MM.1S (cell line): Measurements from ENCODE around the gene LPCAT3.
A peak's percentile ranks its signal among the peaks of the same experiment; 100 is the strongest.

Experiments
- DNase-seq: peaks from one replicate; pipeline ENCODE4 v3.0.0-alpha.2; 2015
- H2AFZ ChIP-seq: fragments of 300-600 bp; sonication (generic); 2 replicates; pipeline ENCODE4 v1.6.0; 2016; ENCODE audit warnings: antibody characterized with exemption, low read length
- H3F3A ChIP-seq: fragments of 300-600 bp; sonication (generic); 2 replicates; pipeline ENCODE4 v1.6.1; 2016; ENCODE audit warnings: mild to moderate bottlenecking, antibody characterized with exemption, low read length, moderate library complexity, mixed read lengths; ENCODE audit not compliant: insufficient read depth
- H3K27ac ChIP-seq: fragments of 300-600 bp; sonication (generic); 2 replicates; pipeline ENCODE4 v1.5.1; 2016; ENCODE audit warnings: mild to moderate bottlenecking, low read length
- H3K27me3 ChIP-seq: fragments of 300-600 bp; sonication (generic); replicated peaks from 2 replicates; pipeline ENCODE4 v1.6.0; 2016; ENCODE audit warnings: low read length; ENCODE audit not compliant: insufficient read depth
- H3K36me3 ChIP-seq: fragments of 300-600 bp; sonication (generic); replicated peaks from 2 replicates; pipeline ENCODE4 v1.6.1; 2016; ENCODE audit warnings: mild to moderate bottlenecking, low read length, mixed read lengths; ENCODE audit not compliant: insufficient read depth
- H3K4me1 ChIP-seq: fragments of 300-600 bp; sonication (generic); 2 replicates; pipeline ENCODE4 v1.6.1; 2016; ENCODE audit warnings: low read length, mixed read lengths
- H3K4me2 ChIP-seq: fragments of 300-600 bp; sonication (generic); 2 replicates; pipeline ENCODE4 v1.6.0; 2016; ENCODE audit warnings: low read depth, low read length
- H3K4me3 ChIP-seq: fragments of 300-600 bp; sonication (generic); 2 replicates; pipeline ENCODE4 v1.5.1; 2016; ENCODE audit warnings: low read length, mixed read lengths
- H3K79me2 ChIP-seq: fragments of 300-600 bp; sonication (generic); 2 replicates; pipeline ENCODE4 v1.6.1; 2016; ENCODE audit warnings: mixed run types, low read length, mixed read lengths
- H3K9ac ChIP-seq: fragments of 300-600 bp; sonication (generic); 2 replicates; pipeline ENCODE4 v1.6.1; 2016; ENCODE audit warnings: low read length, mixed read lengths
- H3K9me2 ChIP-seq: fragments of 300-600 bp; sonication (generic); replicated peaks from 2 replicates; pipeline ENCODE4 v1.6.1; 2016; ENCODE audit warnings: mild to moderate bottlenecking, low read length, mixed read lengths; ENCODE audit not compliant: insufficient read depth
- H3K9me3 ChIP-seq: fragments of 300-600 bp; sonication (generic); replicated peaks from 2 replicates; pipeline ENCODE4 v1.6.1; 2016; ENCODE audit warnings: mild to moderate bottlenecking, low read length, mixed read lengths; ENCODE audit not compliant: insufficient read depth
- H4K20me1 ChIP-seq: fragments of 300-600 bp; sonication (generic); 2 replicates; pipeline ENCODE4 v1.6.1; 2016; ENCODE audit warnings: mild to moderate bottlenecking, low read length, moderate library complexity, mixed read lengths; ENCODE audit not compliant: insufficient read depth
- EZH2 ChIP-seq: fragments of 300-600 bp; sonication (generic); optimal IDR thresholded peaks from 2 replicates; pipeline ENCODE3; 2017; ENCODE audit warnings: low read depth, mild to moderate bottlenecking, antibody characterized with exemption, low read length, mixed read lengths
- EZH2phosphoT487 ChIP-seq: fragments of 300-600 bp; sonication (generic); IDR thresholded peaks from 2 replicates; pipeline ENCODE4 v1.6.1; 2018; ENCODE audit warnings: antibody characterized with exemption, low read length
- TF ChIP-seq, protein P1 (sequence below): fragments of 300-600 bp; sonication (generic); IDR thresholded peaks from 2 replicates; pipeline ENCODE4 v1.5.1; 2016; ENCODE audit warnings: antibody characterized with exemption, low read length, mixed read lengths

The LPCAT3 gene

DNA sequence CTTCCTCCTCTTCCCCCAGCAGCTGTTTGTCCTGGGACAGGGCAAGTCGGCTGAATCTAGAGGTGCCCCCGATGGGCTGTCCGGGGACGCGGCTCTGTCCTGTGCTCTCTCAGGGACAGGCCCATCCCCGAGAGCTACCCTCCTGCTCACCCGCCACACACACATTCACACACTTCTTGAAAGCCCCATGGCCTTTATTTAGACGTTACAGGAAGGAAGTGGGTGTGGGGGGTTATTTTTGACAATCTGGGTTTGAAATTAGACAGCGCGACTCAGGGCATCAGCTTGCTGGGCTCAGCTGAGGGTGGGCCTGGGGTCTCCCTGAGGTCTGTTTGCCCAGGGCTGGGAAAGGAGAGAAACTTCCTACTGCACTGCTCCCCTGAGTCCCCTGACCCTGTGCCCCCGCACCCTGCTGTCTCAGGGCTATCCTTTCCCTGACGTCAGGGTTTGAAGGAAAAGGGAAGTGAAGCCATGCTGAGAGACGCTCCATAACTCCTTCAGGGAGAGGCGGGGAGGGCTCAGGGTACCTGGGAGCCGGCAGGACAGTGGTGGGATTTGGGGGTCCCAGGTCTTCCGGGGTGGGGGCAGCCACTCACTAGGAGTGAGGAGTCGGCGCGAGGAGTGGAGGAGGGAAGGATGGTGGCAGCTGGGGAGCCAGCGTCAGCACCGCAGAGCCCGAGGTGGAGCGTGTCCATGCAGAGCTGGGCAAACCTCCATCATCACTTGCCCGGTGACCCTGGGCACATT lies 59.0 kb downstream of the LPCAT3 start:
- no peak overlapping the region for H2AFZ ChIP-seq
- H3K27ac ChIP-seq: peak overlapping the region; percentile 94
- H3K9me2 ChIP-seq: no peaks in the 10 kb centered on the region
- H3F3A ChIP-seq: peaks cover 45% of the 10 kb centered on the region
- no peaks in the 10 kb centered on the region for H3K27me3 ChIP-seq
- peaks cover 77% of the 10 kb centered on the region for H3K4me1 ChIP-seq
- peaks cover 65% of the 10 kb centered on the region for H3K79me2 ChIP-seq
- H3K36me3 ChIP-seq: no peaks in the 10 kb centered on the region; the same call in 1 of the 2 replicates
- H3K9ac ChIP-seq: peak overlapping the region; percentile 78
- peak; percentile 89 for DNase-seq
- H3K9me3 ChIP-seq: no peaks in the 10 kb centered on the region
- H3K4me2 ChIP-seq: peak overlapping the region; percentile 94
- peak overlapping the region; percentile 56 for H3K4me3 ChIP-seq
- H4K20me1 ChIP-seq: no peaks in the 10 kb centered on the region
- TF ChIP-seq EZH2phosphoT487 (no peak), EZH2 (no peak)
- TF ChIP-seq, protein P1, sequence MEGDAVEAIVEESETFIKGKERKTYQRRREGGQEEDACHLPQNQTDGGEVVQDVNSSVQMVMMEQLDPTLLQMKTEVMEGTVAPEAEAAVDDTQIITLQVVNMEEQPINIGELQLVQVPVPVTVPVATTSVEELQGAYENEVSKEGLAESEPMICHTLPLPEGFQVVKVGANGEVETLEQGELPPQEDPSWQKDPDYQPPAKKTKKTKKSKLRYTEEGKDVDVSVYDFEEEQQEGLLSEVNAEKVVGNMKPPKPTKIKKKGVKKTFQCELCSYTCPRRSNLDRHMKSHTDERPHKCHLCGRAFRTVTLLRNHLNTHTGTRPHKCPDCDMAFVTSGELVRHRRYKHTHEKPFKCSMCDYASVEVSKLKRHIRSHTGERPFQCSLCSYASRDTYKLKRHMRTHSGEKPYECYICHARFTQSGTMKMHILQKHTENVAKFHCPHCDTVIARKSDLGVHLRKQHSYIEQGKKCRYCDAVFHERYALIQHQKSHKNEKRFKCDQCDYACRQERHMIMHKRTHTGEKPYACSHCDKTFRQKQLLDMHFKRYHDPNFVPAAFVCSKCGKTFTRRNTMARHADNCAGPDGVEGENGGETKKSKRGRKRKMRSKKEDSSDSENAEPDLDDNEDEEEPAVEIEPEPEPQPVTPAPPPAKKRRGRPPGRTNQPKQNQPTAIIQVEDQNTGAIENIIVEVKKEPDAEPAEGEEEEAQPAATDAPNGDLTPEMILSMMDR: no peak

GRCh38 chr12:6958609-6959057 lies 59.6 kb downstream of the LPCAT3 start:
- TF ChIP-seq, protein P1: no peak
- TF ChIP-seq EZH2: no peak
- no peak for TF ChIP-seq EZH2phosphoT487
- Histone ChIP-seq H3K36me3 (no peaks in the 10 kb centered on the region; the same call in 1 of the 2 replicates), H2AFZ (no peak overlapping the region), H3K4me1 (peaks cover 79% of the 10 kb centered on the region), H3K9me3 (no peaks in the 10 kb centered on the region), H3K9me2 (no peaks in the 10 kb centered on the region), H3K27me3 (no peaks in the 10 kb centered on the region), H3F3A (peaks cover 43% of the 10 kb centered on the region), H4K20me1 (no peaks in the 10 kb centered on the region), H3K4me3 (peak overlapping the region; percentile 56), H3K4me2 (peak overlapping the region; percentile 94), H3K79me2 (peaks cover 69% of the 10 kb centered on the region), H3K27ac (peak overlapping the region; percentile 94), H3K9ac (peak overlapping the region; percentile 78)
- no peak for DNase-seq

- H3K9ac ChIP-seq: peak overlapping the region; percentile 78
- no peaks in the 10 kb centered on the region for H3K9me2 ChIP-seq
- TF ChIP-seq, protein P1: no peak
- TF ChIP-seq EZH2phosphoT487 (no peak), EZH2 (no peak)
- H3K4me3 ChIP-seq: peak overlapping the region; percentile 56
- no peaks in the 10 kb centered on the region; the same call in 1 of the 2 replicates for H3K36me3 ChIP-seq
- H3K79me2 ChIP-seq: peaks cover 75% of the 10 kb centered on the region
- peaks cover 45% of the 10 kb centered on the region for H3F3A ChIP-seq
- H3K9me3 ChIP-seq: no peaks in the 10 kb centered on the region
- H3K27ac ChIP-seq: peak overlapping the region; percentile 94
- H2AFZ ChIP-seq: no peak overlapping the region
- H3K4me1 ChIP-seq: peaks cover 83% of the 10 kb centered on the region
- DNase-seq: no peak
- no peaks in the 10 kb centered on the region for H3K27me3 ChIP-seq
- H4K20me1 ChIP-seq: no peaks in the 10 kb centered on the region
- peak overlapping the region; percentile 94 for H3K4me2 ChIP-seq
Measured at GRCh38 chr12:6957741-6958608, 60.3 kb downstream of the LPCAT3 start.
